HepG2 (cell line): ENCODE results near the gene FAM20A. TPM values are rescaled to one million over a fixed set of nuclear protein-coding genes. Genes with fewer than 3 reads are reported as not detected.
A peak's percentile ranks its signal among the peaks of the same experiment; 100 is the strongest.

Source experiments
- CBFB ChIP-seq: sonication (generic); formaldehyde crosslinking; IDR thresholded peaks from 2 replicates; pipeline ENCODE4 v1.4.0; 2020; ENCODE audit warnings: missing genetic modification reagents
- CERS6 ChIP-seq: sonication (generic); formaldehyde crosslinking; IDR thresholded peaks from 2 replicates; pipeline ENCODE4 v1.5.0; 2020; ENCODE audit warnings: missing genetic modification reagents
- IRF2 ChIP-seq: IDR thresholded peaks from 2 replicates; pipeline ENCODE4 v1.6.1; 2018; ENCODE audit warnings: missing genetic modification reagents, missing compliant biosample characterization
- MAF1 ChIP-seq: sonication (generic); formaldehyde crosslinking; IDR thresholded peaks from 2 replicates; pipeline ENCODE4 v1.5.0; 2020; ENCODE audit warnings: missing genetic modification reagents, borderline replicate concordance
- NFYB ChIP-seq: sonication (generic); formaldehyde crosslinking; IDR thresholded peaks from 2 replicates; pipeline ENCODE4 v1.4.0; 2020; ENCODE audit warnings: missing genetic modification reagents
- PHF21A ChIP-seq: sonication (generic); formaldehyde crosslinking; IDR thresholded peaks from 2 replicates; pipeline ENCODE4 v1.5.0; 2020; ENCODE audit warnings: mild to moderate bottlenecking, missing genetic modification reagents
- POLR2AphosphoS5 ChIP-seq: IDR thresholded peaks from 2 replicates; pipeline ENCODE4 v1.6.1; 2012; ENCODE audit warnings: low read depth, low read length
- SALL1 ChIP-seq: sonication (generic); formaldehyde crosslinking; IDR thresholded peaks from 2 replicates; pipeline ENCODE4 v1.8.0; 2022; ENCODE audit warnings: mild to moderate bottlenecking, missing genetic modification reagents
- SIN3B ChIP-seq: fragments of 150-350 bp; IDR thresholded peaks from 2 replicates; pipeline ENCODE4 v1.6.1; 2014; ENCODE audit warnings: low read length
- SKI ChIP-seq: fragments of 450-650 bp; IDR thresholded peaks from one replicate; pipeline ENCODE4 v1.6.1; 2018; ENCODE audit warnings: mild to moderate bottlenecking; ENCODE audit not compliant: partially characterized antibody
- polyA plus RNA-seq, 8 experiments: library from polyadenylated mRNA; depleted of rRNA in 3 of 8; stranded (reverse) in 7 of 8; unstranded in 1 of 8; fragments of >200 nt; fragmentation: Illumina TruSeq in 4 of 8; extraction: Trizol in 4 of 8; gene quantifications; 2 replicates each; pipeline versions ENCODE4 v1.2.1 to v1.2.3, GENCODE V29; 2011 to 2016; ENCODE audit warnings: low read depth in 4 of 8, missing spikeins in 1 of 8, mixed read lengths in 1 of 8; ENCODE audit not compliant: insufficient read depth in 1 of 8
- total RNA-seq, 5 experiments: library from RNA; depleted of rRNA; stranded (reverse); fragments of >200 nt; fragmentation: Illumina TruSeq; extraction: Trizol; gene quantifications; 2 replicates each; pipeline ENCODE4 v1.2.3, GENCODE V29; 2016; ENCODE audit warnings: low read depth in 1 of 5
- TF ChIP-seq, protein P1 (sequence below): sonication (generic); formaldehyde crosslinking; IDR thresholded peaks from 2 replicates; pipeline ENCODE4 v1.9.0; 2021; ENCODE audit warnings: mild to moderate bottlenecking, missing genetic modification reagents
- TF ChIP-seq, protein P2 (sequence below): sonication (generic); formaldehyde crosslinking; IDR thresholded peaks from 2 replicates; pipeline ENCODE4 v1.5.1; 2020; ENCODE audit warnings: missing genetic modification reagents, mild to moderate bottlenecking, borderline replicate concordance
- TF ChIP-seq, protein P3 (sequence below): sonication (generic); formaldehyde crosslinking; IDR thresholded peaks from 2 replicates; pipeline ENCODE4 v1.5.0; 2020; ENCODE audit warnings: mild to moderate bottlenecking, missing genetic modification reagents
- TF ChIP-seq, protein P4 (sequence below): sonication (generic); formaldehyde crosslinking; IDR thresholded peaks from 2 replicates; pipeline ENCODE4 v1.9.0; 2021; ENCODE audit warnings: missing genetic modification reagents, mild to moderate bottlenecking, borderline replicate concordance

The FAM20A gene
- total and polyA plus RNA-seq, 2 of the 13 experiments (the other 11 are each of a cell fraction or from before 2014, with no cell fraction given): 9.3 to 20.7 TPM

DNA sequence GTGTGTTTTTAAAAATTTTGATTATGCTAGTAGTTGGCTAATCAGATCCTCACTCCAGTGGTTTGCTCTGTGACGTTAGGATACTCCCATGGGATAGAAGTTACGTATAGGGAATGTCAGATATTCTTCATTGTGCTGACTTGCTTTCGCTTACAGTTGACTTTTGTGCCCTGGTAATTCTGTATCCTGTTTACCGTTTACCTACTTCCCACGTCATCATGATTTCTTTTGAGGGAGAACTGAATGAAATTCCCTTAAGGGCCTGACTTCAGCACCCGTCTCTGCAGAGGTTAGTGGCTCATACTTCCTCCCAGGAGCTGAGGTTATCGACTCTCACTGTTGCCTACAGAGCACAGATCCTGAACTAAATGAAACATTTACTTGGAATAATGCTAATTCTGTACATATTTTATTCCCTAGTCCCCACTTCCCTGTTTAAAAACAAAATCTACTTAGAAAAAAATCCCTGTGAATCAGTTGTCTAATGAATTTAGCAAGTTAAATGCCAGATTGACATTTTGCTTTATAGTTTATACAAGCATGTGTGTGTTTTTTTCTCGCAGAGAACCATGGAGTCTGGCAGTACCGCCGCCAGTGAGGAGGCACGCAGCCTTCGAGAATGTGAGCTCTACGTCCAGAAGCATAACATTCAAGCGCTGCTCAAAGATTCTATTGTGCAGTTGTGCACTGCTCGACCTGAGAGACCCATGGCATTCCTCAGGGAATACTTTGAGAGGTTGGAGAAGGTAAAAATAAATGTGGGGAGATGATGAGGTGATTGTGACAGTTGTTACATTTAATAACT, 86.1 kb downstream of the FAM20A start (continued):
- TF ChIP-seq, protein P1, sequence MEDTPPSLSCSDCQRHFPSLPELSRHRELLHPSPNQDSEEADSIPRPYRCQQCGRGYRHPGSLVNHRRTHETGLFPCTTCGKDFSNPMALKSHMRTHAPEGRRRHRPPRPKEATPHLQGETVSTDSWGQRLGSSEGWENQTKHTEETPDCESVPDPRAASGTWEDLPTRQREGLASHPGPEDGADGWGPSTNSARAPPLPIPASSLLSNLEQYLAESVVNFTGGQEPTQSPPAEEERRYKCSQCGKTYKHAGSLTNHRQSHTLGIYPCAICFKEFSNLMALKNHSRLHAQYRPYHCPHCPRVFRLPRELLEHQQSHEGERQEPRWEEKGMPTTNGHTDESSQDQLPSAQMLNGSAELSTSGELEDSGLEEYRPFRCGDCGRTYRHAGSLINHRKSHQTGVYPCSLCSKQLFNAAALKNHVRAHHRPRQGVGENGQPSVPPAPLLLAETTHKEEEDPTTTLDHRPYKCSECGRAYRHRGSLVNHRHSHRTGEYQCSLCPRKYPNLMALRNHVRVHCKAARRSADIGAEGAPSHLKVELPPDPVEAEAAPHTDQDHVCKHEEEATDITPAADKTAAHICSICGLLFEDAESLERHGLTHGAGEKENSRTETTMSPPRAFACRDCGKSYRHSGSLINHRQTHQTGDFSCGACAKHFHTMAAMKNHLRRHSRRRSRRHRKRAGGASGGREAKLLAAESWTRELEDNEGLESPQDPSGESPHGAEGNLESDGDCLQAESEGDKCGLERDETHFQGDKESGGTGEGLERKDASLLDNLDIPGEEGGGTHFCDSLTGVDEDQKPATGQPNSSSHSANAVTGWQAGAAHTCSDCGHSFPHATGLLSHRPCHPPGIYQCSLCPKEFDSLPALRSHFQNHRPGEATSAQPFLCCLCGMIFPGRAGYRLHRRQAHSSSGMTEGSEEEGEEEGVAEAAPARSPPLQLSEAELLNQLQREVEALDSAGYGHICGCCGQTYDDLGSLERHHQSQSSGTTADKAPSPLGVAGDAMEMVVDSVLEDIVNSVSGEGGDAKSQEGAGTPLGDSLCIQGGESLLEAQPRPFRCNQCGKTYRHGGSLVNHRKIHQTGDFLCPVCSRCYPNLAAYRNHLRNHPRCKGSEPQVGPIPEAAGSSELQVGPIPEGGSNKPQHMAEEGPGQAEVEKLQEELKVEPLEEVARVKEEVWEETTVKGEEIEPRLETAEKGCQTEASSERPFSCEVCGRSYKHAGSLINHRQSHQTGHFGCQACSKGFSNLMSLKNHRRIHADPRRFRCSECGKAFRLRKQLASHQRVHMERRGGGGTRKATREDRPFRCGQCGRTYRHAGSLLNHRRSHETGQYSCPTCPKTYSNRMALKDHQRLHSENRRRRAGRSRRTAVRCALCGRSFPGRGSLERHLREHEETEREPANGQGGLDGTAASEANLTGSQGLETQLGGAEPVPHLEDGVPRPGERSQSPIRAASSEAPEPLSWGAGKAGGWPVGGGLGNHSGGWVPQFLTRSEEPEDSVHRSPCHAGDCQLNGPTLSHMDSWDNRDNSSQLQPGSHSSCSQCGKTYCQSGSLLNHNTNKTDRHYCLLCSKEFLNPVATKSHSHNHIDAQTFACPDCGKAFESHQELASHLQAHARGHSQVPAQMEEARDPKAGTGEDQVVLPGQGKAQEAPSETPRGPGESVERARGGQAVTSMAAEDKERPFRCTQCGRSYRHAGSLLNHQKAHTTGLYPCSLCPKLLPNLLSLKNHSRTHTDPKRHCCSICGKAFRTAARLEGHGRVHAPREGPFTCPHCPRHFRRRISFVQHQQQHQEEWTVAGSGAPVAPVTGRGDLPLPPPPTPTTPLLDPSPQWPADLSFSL: no peak
- TF ChIP-seq MAF1 (CRISPR knock-in tag) (no peak), SKI (no peak), SALL1 (CRISPR knock-in tag) (no peak), CERS6 (CRISPR knock-in tag) (no peak), PHF21A (peak; percentile 55; the same call in 1 of the 2 replicates), POLR2AphosphoS5 (no peak), CBFB (CRISPR knock-in tag) (0 out of 2 replicates have a peak, but pooled peaks have one; percentile 35), SIN3B (no peak), NFYB (CRISPR knock-in tag) (no peak), IRF2 (CRISPR knock-in tag) (peak; percentile 49; the same call in 1 of the 2 replicates)
- TF ChIP-seq, protein P2, sequence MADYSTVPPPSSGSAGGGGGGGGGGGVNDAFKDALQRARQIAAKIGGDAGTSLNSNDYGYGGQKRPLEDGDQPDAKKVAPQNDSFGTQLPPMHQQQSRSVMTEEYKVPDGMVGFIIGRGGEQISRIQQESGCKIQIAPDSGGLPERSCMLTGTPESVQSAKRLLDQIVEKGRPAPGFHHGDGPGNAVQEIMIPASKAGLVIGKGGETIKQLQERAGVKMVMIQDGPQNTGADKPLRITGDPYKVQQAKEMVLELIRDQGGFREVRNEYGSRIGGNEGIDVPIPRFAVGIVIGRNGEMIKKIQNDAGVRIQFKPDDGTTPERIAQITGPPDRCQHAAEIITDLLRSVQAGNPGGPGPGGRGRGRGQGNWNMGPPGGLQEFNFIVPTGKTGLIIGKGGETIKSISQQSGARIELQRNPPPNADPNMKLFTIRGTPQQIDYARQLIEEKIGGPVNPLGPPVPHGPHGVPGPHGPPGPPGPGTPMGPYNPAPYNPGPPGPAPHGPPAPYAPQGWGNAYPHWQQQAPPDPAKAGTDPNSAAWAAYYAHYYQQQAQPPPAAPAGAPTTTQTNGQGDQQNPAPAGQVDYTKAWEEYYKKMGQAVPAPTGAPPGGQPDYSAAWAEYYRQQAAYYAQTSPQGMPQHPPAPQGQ (CRISPR knock-in tag): no peak
- TF ChIP-seq, protein P3, sequence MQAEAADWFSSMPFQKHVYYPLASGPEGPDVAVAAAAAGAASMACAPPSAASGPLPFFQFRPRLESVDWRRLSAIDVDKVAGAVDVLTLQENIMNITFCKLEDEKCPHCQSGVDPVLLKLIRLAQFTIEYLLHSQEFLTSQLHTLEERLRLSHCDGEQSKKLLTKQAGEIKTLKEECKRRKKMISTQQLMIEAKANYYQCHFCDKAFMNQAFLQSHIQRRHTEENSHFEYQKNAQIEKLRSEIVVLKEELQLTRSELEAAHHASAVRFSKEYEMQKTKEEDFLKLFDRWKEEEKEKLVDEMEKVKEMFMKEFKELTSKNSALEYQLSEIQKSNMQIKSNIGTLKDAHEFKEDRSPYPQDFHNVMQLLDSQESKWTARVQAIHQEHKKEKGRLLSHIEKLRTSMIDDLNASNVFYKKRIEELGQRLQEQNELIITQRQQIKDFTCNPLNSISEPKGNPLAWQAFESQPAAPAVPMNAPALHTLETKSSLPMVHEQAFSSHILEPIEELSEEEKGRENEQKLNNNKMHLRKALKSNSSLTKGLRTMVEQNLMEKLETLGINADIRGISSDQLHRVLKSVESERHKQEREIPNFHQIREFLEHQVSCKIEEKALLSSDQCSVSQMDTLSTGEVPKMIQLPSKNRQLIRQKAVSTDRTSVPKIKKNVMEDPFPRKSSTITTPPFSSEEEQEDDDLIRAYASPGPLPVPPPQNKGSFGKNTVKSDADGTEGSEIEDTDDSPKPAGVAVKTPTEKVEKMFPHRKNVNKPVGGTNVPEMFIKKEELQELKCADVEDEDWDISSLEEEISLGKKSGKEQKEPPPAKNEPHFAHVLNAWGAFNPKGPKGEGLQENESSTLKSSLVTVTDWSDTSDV (CRISPR knock-in tag): no peak
- TF ChIP-seq, protein P4, sequence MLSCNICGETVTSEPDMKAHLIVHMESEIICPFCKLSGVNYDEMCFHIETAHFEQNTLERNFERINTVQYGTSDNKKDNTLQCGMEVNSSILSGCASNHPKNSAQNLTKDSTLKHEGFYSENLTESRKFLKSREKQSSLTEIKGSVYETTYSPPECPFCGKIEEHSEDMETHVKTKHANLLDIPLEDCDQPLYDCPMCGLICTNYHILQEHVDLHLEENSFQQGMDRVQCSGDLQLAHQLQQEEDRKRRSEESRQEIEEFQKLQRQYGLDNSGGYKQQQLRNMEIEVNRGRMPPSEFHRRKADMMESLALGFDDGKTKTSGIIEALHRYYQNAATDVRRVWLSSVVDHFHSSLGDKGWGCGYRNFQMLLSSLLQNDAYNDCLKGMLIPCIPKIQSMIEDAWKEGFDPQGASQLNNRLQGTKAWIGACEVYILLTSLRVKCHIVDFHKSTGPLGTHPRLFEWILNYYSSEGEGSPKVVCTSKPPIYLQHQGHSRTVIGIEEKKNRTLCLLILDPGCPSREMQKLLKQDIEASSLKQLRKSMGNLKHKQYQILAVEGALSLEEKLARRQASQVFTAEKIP (CRISPR knock-in tag): no peak
